Gastroesophageal sphincter (tissue), 3 donors: ENCODE results near the gene VPS35L.

Source experiments
- CTCF ChIP-seq, 4 experiments: fragments of 200-600 bp in 2 of 4; fragments of 450-650 bp in 2 of 4; sonication (generic) in 1 of 4; IDR thresholded peaks; one replicate each; pipeline ENCODE4 v1.5.1; 2017 to 2019; ENCODE audit warnings: antibody characterized with exemption in 4 of 4, mild to moderate bottlenecking in 2 of 4, moderate library complexity in 2 of 4
- POLR2AphosphoS5 ChIP-seq: sonication (generic); formaldehyde crosslinking; IDR thresholded peaks from one replicate; pipeline ENCODE4 v1.6.1; 2017; ENCODE audit warnings: antibody characterized with exemption

- TF ChIP-seq CTCF (IDR thresholded peaks at IDR 0.05) = no peak
- no peak for TF ChIP-seq POLR2AphosphoS5
These were observed 42.0 kb upstream of the VPS35L start for GRCh38 chr16:19513377-19514053.
